ENCODE data around the gene POU2F3. TPM values are rescaled to one million over a fixed set of nuclear protein-coding genes. Genes with fewer than 3 reads are reported as not detected.

The POU2F3 gene
- total and polyA plus RNA-seq, 11 donors = 0.15 TPM; not detected in 10

DNA sequence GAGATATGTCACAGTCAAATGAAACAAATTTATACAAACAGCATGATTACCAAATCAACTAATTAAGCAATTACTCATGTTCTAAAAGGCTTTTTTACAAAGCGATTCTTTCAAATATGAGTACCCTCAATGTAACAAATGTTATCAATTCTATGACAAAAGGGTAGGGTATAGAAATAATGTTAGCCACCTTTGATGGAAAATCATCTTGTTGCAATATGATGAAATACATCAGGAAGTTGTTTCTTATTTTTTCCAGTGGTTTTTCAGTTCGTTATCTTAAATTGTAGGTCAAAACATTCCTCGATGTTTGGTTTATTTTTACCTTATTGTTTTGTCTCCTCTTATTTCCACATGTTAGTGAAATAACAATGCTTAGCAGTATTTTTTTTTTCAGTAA, 102.7 kb downstream of the POU2F3 start:
- 42 to 57% (median 49%) methylated on average over 3 of the region's 3 CpGs for WGBS, 4 donors
- Histone ChIP-seq H3K27me3 (peaks cover 0 to 64% (median 0%) of the 10 kb centered on the region in 9 donors), H3K4me3 (no peak overlapping the region), H3K9me3 (no peaks in the 10 kb centered on the region), H3K27ac (peak overlapping the region in 9 of 12 donors; percentile 2 to 99 (median 35)), H3K36me3 (no peaks in the 10 kb centered on the region), H3K4me1 (peaks cover 14 to 94% (median 73%) of the 10 kb centered on the region in 12 donors)
- intact Hi-C loops (cut with DNase I) = loop anchor here in 5 of 10 donors (5.0 to 10.0 kb wide), 4 partner anchors 52 to 72 kb away; no protein-coding TSS in a partner anchor
- no peak for ATAC-seq
- no peak for TF ChIP-seq POLR2A (IDR thresholded peaks at IDR 0.05)
- TF ChIP-seq, protein P1, sequence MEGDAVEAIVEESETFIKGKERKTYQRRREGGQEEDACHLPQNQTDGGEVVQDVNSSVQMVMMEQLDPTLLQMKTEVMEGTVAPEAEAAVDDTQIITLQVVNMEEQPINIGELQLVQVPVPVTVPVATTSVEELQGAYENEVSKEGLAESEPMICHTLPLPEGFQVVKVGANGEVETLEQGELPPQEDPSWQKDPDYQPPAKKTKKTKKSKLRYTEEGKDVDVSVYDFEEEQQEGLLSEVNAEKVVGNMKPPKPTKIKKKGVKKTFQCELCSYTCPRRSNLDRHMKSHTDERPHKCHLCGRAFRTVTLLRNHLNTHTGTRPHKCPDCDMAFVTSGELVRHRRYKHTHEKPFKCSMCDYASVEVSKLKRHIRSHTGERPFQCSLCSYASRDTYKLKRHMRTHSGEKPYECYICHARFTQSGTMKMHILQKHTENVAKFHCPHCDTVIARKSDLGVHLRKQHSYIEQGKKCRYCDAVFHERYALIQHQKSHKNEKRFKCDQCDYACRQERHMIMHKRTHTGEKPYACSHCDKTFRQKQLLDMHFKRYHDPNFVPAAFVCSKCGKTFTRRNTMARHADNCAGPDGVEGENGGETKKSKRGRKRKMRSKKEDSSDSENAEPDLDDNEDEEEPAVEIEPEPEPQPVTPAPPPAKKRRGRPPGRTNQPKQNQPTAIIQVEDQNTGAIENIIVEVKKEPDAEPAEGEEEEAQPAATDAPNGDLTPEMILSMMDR (IDR thresholded peaks at IDR 0.05) = no peak
- DNase-seq = no peak

DNA sequence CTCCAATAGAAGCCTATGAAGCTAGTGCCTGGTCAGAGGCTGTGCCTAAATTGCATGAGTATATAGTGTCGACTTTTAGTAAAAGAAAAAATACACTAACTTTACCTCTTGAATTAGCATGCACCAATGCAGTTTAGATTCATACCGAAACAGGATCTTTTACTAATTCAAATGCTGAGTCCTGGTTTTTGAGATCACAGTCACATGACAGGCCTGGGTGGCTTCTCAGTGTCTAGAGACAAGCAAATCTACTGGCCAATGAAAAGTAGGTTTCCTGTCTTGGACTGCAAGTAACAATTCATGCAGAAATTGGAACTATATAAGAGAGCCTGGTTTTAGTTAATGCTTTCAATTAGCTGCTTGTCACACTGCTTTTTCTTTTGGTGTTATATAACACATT, 103.5 kb downstream of the POU2F3 start:
- no peaks in the 10 kb centered on the region for H3K9me3 ChIP-seq
- ATAC-seq (peak in 3 of 4 donors; percentile 16 to 33 (median 16)), DNase-seq (no peak)
- intact Hi-C loops (cut with DNase I) = loop anchor here in 5 of 10 donors (5.0 to 10.0 kb wide), 4 partner anchors 51 to 71 kb away; no protein-coding TSS in a partner anchor
- 48 to 59% (median 53%) methylated on average over 2 of the region's 2 CpGs for WGBS, 4 donors
- H3K27me3 ChIP-seq = peaks cover 0 to 62% (median 0%) of the 10 kb centered on the region in 9 donors
- TF ChIP-seq, protein P1 (IDR thresholded peaks at IDR 0.05) = no peak
- no peak for TF ChIP-seq POLR2A (IDR thresholded peaks at IDR 0.05)
- H3K36me3 ChIP-seq = no peaks in the 10 kb centered on the region
- peak overlapping the region in 1 of 12 donors; percentile 12 for H3K4me3 ChIP-seq
- H3K4me1 ChIP-seq = peaks cover 14 to 98% (median 73%) of the 10 kb centered on the region in 12 donors
- H3K27ac ChIP-seq = peak overlapping the region in 3 of 12 donors; percentile 2 to 21 (median 20)

DNA sequence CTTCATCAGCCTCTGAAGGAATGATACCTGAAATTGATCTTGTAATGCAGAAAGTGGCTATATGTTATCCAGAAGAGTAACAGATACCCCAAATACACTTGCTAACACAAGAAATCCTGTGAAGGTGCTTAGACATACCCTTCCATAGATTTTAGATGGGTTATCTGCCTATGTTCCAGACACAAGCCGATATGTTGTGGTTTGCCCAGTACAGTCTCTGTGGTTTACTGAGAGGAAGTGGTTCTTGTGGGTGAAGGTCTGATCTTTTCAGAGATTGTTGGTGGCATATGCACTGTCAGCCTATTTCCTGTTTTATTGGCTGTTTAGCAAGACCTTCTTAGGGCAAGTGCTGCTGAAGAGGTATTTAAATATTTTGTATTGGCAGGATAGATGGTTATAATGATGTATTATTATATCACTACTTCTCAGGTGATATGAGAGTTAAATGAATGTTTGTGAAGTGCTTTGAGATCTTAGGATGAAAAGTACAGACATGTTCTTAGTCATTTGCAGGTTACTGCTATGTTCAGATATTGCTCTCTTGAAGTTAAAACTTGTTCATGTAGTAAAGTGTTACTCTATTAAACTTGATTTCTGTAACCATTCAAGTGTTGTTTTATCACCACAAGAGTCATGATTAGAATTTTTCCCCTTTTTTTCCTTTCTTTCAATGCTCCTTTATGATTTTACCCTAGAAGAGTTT, 104.5 kb downstream of the POU2F3 start:
- Histone ChIP-seq H3K36me3 (no peaks in the 10 kb centered on the region), H3K4me3 (no peak overlapping the region), H3K27me3 (peaks cover 0 to 56% (median 0%) of the 10 kb centered on the region in 9 donors), H3K9me3 (no peaks in the 10 kb centered on the region), H3K27ac (no peak overlapping the region), H3K4me1 (peaks cover 14 to 99% (median 79%) of the 10 kb centered on the region in 12 donors)
- no peak for TF ChIP-seq POLR2A (IDR thresholded peaks at IDR 0.05)
- TF ChIP-seq, protein P1 (IDR thresholded peaks at IDR 0.05) = no peak
- WGBS, 4 donors = 54 to 68% (median 62%) methylated on average over 1 of the region's 1 CpG
- DNase-seq (no peak), ATAC-seq (no peak)
- intact Hi-C loops (cut with DNase I) = loop anchor here in 5 of 10 donors (5.0 to 10.0 kb wide), 4 partner anchors 50 to 70 kb away; no protein-coding TSS in a partner anchor

DNA sequence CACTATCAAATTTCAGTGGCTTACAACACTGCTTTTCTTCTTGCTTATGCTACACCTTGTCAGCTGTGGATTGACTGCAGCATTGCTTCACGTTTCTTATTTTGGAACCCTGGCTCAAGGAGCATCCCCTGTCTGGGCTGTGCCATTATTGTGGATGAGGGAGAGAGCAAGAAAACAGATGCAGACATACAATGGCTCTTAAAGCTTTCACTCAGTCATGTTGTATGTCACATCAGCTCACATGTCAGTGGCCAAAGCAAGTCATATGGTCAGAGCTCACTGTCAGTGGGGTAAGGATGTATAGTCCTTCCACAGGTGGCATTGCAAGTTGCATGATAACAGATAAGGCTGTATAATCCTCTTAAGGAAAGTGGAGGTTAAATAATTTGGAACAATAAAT, 106.3 kb downstream of the POU2F3 start:
- no peak overlapping the region for H3K4me3 ChIP-seq
- H3K27ac ChIP-seq = peak overlapping the region in 8 of 12 donors; percentile 18 to 66 (median 40)
- H3K4me1 ChIP-seq = peaks cover 14 to 96% (median 76%) of the 10 kb centered on the region in 12 donors
- TF ChIP-seq POLR2A (IDR thresholded peaks at IDR 0.05) = no peak
- TF ChIP-seq, protein P1 (IDR thresholded peaks at IDR 0.05) = no peak
- peak in 2 of 4 donors; percentile 4 to 34 for ATAC-seq
- 0 to 16% (median 11%) methylated on average over 1 of the region's 1 CpG for WGBS, 4 donors
- peaks cover 0 to 57% (median 0%) of the 10 kb centered on the region in 9 donors for H3K27me3 ChIP-seq
- H3K36me3 ChIP-seq = no peaks in the 10 kb centered on the region
- no peak for DNase-seq
- intact Hi-C loops (cut with DNase I) = loop anchor here in 3 of 10 donors (10.0 kb wide), 2 partner anchors 49 to 69 kb away; no protein-coding TSS in a partner anchor
- no peaks in the 10 kb centered on the region for H3K9me3 ChIP-seq

All from heart left ventricle (tissue), 16 donors.